Keratinocyte (primary cell): Measurements from ENCODE around the gene KRTAP3-3.

Experiments
- CTCF ChIP-seq, 3 experiments: IDR thresholded peaks in 1 of 3; conservative IDR thresholded peaks in 1 of 3; optimal IDR thresholded peaks in 1 of 3; 2 replicates in 2 of 3; 3 replicates in 1 of 3; pipeline versions ENCODE3 to v1.5.1; 2011; ENCODE audit warnings: low read length in 3 of 3, mild to moderate bottlenecking in 3 of 3, moderate library complexity in 2 of 3, control low read depth in 1 of 3, inconsistent platforms in 1 of 3; ENCODE audit not compliant: insufficient read depth in 2 of 3; ENCODE audit errors: extremely low read depth in 1 of 3
- EZH2 ChIP-seq: IDR thresholded peaks from one replicate; pipeline ENCODE4 v1.6.1; 2012; ENCODE audit warnings: inconsistent platforms, mild to moderate bottlenecking, low read length, moderate library complexity

GRCh38 chr17:41009936-41010335 is 16.0 kb upstream of the KRTAP3-3 start:
- TF ChIP-seq CTCF (optimal IDR thresholded peaks at IDR 0.05 in 1 of 3, IDR thresholded peaks at IDR 0.05 in 1 of 3, conservative IDR thresholded peaks at IDR 0.05 in 1 of 3; ENCODE audit: extremely low read depth in 1 of 3, insufficient read depth in 2 of 3, low read length in 3 of 3) (no peak), EZH2 (no peak)
